HG03469 (cell line): ENCODE data around the gene PPP2R2C.

Source experiments
- ATAC-seq: cut with Tn5 transposase; IDR thresholded peaks from one replicate; pipeline ENCODE4 v1.9.1; 2021; ENCODE audit warnings: mild to moderate bottlenecking, moderate library complexity, moderate number of reproducible peaks; ENCODE audit not compliant: unreplicated experiment

Gene PPP2R2C

GRCh38 chr4:6294705-6295421 lies 177.6 kb downstream of the PPP2R2C start:
- no peak for ATAC-seq

GRCh38 chr4:6293661-6294060 lies 178.8 kb downstream of the PPP2R2C start:
- no peak for ATAC-seq

- ATAC-seq = no peak
Observed at GRCh38 chr4:6293097-6293445, 179.3 kb downstream of the PPP2R2C start.

GRCh38 chr4:6292376-6293096 lies 179.9 kb downstream of the PPP2R2C start:
- ATAC-seq = no peak

- no peak for ATAC-seq
Observed at GRCh38 chr4:6291784-6292297, 180.6 kb downstream of the PPP2R2C start.

GRCh38 chr4:6290769-6291547 lies 181.5 kb downstream of the PPP2R2C start:
- ATAC-seq = no peak

- ATAC-seq = no peak
Observed at GRCh38 chr4:6290256-6290655, 182.2 kb downstream of the PPP2R2C start.

GRCh38 chr4:6288871-6289270 lies 183.5 kb downstream of the PPP2R2C start:
- ATAC-seq = no peak

GRCh38 chr4:6288342-6288741 lies 184.1 kb downstream of the PPP2R2C start:
- ATAC-seq = no peak

- ATAC-seq = no peak
Observed at GRCh38 chr4:6287017-6287788, 185.2 kb downstream of the PPP2R2C start.

GRCh38 chr4:6283282-6283681 lies 189.1 kb downstream of the PPP2R2C start:
- no peak for ATAC-seq

GRCh38 chr4:6282314-6282771 lies 190.1 kb downstream of the PPP2R2C start:
- no peak for ATAC-seq

- ATAC-seq = no peak
Observed at GRCh38 chr4:6281436-6282313, 190.7 kb downstream of the PPP2R2C start.

GRCh38 chr4:6280365-6280996 lies 191.9 kb downstream of the PPP2R2C start:
- ATAC-seq = no peak

- no peak for ATAC-seq
Observed at GRCh38 chr4:6279582-6280289, 192.7 kb downstream of the PPP2R2C start.

GRCh38 chr4:6278801-6279197 lies 193.6 kb downstream of the PPP2R2C start:
- peak; percentile 77 for ATAC-seq

- ATAC-seq = no peak
Observed at GRCh38 chr4:6277935-6278800, 194.2 kb downstream of the PPP2R2C start.
